Hypothalamus (tissue), 51 donors: ENCODE results near the gene LDAF1.
A peak's percentile ranks its signal among the peaks of the same experiment; 100 is the strongest.
"Not testable (repeated sequence)": the region's sequence is repeated elsewhere in the genome, so short reads cannot be mapped to it uniquely, and the experiment has no call there.

Experiments used
- DNase-seq, 51 donors: peaks; one replicate each; lab custom pipeline; 2025; lab: John Stamatoyannopoulos, UW

LDAF1 gene

GRCh38 chr16:21160276-21160675 lies 1.8 kb downstream of the LDAF1 start:
- DNase-seq = no peak

GRCh38 chr16:21161211-21161610 lies 2.7 kb downstream of the LDAF1 start:
- DNase-seq = no peak

GRCh38 chr16:21162661-21163151 lies 4.2 kb downstream of the LDAF1 start:
- peak in 1 of 51 donors; percentile 5 for DNase-seq

- DNase-seq = no peak
Observed at GRCh38 chr16:21163576-21163975, 5.1 kb downstream of the LDAF1 start.

DNA sequence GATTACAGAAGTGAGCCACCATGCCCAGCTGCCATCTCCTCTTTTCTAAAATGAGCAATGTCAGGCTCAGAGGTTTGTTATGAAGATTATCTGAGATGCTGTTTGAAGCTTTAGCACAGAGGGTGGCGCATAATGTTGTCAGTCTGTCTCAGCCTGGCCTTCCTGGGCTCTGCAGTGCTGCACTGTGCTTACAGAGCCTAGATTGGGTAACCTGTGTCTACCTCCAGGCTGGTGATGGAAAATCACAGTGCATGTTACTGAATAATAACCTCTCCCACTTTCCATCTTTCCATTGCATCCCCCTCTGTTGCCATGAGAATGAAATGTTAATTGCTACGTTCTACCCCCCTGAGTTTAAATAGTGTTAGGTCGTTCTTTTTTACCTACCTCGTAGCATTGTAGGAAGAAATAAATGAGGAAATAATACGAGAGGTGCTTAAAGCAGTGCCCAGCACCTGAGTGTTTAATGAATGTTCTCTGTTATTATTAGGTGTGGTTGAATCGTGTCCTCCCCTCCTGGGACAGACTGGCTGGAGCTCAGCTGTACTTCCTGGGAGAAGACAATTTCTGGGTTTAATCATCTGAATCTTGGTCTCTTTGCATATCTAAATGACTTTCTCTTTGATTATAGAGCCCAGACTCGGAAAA lies 6.2 kb downstream of the LDAF1 start:
- DNase-seq = peak in 1 of 51 donors; percentile 19

GRCh38 chr16:21166561-21166961 lies 8.1 kb downstream of the LDAF1 start:
- DNase-seq = no peak

GRCh38 chr16:21167360-21167759 lies 8.9 kb downstream of the LDAF1 start:
- no peak for DNase-seq

DNA sequence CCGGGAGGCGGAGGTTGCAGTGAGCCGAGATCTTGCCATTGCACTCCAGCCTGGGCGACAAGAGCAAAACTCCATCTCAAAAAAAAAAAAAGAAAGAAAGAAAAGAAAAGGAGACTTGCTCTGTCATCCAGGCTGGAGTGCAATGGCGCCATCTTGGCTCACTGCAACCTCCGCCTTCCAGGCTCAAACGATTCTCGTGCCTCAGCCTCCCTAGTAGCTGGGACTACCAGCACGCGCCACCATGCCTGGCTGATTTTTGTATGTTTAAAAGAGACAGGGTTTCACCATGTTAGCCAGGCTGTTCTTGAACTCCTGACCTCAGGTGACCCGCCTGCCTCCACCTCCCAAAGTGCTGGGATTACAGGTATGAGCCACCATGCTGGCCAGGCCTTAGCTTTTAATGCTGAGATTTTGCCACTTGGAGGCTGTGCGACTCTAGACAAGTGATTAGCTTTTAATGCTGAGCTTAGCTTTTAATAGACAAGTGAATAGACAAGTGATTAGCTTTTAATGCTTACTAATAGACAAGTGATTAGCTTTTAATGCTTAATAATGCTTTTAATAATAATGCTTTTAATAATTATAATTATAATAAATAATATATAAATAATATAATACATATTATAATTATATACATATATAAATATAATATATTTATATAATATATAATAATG lies 9.6 kb downstream of the LDAF1 start:
- DNase-seq = no peak

DNA sequence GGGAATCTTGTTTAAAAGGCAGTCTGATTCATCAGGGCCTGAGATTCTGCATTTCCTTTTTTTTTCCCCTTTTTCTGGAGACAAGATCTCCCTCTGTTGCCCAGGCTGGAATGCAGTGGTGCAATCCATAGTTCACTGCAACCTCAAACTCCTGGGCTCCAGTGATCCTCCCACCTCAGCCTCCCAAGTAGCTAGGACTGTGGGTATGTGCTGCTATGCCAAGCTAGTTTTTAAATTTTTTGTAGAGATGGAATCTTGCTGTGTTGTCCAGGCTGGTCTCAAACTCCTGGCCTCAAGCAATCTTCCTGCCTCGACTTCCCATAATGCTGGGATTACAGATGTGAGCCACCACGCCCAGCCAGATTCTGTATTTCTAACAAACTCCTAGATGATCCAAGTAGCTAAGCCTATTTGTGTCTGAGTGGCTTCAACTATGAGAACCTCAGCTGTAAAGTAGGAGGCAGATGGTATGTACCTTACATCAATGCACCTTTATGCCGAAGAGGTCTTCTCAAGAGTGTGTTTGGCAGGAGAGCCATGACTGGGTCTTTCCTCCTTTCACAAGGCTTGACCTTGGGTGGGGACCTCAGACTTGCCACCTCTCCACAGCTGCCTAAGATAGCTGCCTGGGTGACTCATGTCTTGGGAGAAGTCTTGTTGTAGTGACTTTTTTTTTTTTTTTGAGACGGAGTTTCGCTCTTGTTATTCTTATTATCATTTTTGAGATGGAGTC lies 10.9 kb downstream of the LDAF1 start:
- no peak for DNase-seq

DNA sequence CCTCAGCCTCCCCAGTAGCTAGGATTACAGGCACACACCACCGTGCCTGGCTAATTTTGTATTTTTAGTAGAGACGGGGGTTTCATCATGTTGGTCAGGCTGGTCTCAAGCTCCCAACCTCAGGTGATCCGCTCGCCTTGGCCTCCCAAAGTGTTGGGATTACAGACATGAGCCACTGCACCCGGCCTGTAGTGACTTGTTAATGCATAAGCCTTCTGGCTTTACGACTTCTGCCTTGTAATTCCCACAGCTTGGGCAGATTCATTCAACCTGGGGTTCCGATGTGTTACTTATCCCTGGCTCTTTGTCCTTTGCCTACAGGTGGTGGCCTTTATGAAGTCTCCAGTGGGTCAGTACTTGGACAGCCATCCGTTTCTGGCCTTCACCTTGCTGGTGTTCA lies 11.6 kb downstream of the LDAF1 start:
- not testable (repeated sequence) for DNase-seq

DNA sequence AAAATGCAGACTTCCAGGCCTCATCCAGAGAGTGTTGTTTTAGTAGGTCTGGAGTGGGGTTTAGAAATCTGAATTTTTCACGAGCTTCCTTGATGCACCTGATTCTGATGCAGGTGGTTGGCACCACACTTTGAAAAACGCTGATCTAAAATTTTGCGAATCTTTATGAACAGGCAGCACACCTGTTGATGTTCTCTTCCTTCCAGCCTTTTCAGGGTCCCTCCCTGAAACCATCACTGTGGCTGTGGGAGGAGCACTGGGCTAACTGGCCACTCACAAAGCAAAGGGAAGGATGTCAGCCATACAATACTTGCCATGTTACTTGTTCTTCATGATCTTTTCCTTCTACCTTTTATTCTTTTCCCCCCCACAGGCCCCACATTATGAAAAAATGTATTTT lies 14.2 kb downstream of the LDAF1 start:
- DNase-seq = no peak

DNA sequence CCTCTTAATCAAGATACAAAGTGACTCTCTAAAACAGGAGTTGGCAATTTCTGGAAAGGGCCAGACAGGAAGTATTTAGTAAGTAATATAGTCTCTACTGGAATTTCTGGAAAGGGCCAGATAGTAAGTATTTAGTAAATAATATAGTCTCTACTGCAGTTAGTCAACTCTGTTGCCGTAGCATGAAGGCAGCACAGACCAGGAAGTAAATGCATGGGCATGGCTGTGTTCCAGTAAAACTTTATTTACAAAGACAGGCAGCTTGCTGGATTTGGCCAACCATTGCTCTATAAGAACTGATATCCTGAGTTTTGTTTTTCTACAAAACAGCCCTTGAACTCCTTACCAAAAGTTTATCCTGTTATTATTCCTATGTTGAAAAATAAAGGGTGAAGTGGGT lies 16.9 kb downstream of the LDAF1 start:
- DNase-seq = no peak

DNA sequence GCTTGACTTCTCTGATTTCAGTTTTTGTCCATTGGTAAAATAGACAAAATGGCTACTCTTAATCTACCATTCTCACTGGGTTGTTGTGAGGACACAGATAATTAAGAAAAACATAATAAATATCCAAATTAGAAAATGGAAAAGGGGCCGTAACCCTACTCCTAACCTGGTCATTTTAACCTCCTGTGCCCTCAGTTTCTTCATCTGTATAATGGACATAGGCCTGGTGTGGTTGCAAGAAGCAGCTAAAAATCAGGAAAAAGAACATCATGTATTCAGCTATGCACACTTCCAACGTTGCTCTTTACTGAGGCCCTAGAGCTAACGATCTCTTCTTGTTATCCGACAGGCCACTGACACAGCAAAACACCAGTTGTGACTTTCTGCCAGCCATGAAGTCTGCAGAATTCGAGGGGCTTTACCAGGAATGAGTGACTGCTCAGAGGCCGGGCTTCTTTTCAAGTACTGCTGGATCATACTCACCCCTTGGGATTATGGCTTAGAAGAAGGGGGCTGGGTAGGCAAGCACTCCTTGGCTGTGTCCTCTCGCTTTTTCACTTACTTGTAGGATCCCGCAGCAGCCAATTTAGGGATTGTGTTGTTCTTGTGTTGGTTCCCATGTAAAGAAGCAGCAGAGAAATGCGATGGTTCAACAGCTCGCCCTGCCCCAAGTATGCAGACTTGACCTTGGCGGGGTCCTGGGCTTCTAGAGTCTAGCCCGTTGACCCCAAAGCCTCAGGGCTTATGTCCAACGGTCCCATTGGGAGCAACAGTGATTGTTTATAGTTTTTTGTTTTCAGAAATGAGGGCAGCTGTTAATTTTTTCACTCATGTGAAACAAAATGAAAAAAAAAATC lies 20.9 kb downstream of the LDAF1 start:
- no peak for DNase-seq

- DNase-seq = no peak
Observed at GRCh38 chr16:21179983-21180365, 21.5 kb downstream of the LDAF1 start.

DNA sequence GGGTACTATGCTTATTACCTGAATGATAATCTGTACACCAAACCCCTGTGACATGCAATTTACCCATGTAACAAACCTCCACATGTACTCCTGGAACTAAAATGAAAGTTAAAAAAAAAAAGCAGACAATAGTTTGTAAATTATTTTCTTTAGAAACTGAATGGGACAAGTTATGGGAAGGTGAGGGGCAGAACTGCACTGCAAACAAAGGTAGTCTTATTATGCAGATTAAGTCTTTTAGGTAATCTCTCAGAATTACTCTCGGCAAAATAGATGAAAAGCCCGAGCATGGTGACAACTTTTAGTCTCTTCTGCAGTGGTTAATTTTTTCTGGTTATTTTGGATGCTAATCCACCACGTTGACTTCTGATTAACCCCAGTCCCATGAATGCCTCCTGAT lies 25.5 kb downstream of the LDAF1 start:
- no peak for DNase-seq

GRCh38 chr16:21184834-21185233 lies 26.4 kb downstream of the LDAF1 start:
- DNase-seq = no peak

GRCh38 chr16:21185659-21186325 lies 27.3 kb downstream of the LDAF1 start:
- no peak for DNase-seq

DNA sequence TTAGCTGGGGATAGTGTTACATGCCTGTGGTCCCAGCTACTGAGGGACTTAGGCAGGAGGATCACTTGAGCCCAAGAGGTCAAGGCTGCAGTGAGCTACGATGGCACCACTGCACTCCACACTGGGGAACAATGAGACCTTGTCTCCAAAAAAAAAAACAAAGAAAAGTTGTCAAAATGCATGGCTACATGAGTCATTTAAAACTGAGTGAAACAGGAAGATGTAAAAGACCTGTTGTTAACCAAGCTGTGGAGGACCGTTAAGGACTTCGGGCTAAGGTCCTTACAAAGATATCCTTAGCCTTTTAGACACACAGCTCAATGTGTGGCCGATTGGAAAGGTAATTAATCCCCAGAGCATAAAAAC lies 27.8 kb downstream of the LDAF1 start:
- DNase-seq = no peak

GRCh38 chr16:21189311-21189710 lies 30.8 kb downstream of the LDAF1 start:
- DNase-seq = no peak

GRCh38 chr16:21190013-21190412 lies 31.5 kb downstream of the LDAF1 start:
- DNase-seq = no peak
